ENCODE data around the gene ACOT7.

The ACOT7 gene

DNA sequence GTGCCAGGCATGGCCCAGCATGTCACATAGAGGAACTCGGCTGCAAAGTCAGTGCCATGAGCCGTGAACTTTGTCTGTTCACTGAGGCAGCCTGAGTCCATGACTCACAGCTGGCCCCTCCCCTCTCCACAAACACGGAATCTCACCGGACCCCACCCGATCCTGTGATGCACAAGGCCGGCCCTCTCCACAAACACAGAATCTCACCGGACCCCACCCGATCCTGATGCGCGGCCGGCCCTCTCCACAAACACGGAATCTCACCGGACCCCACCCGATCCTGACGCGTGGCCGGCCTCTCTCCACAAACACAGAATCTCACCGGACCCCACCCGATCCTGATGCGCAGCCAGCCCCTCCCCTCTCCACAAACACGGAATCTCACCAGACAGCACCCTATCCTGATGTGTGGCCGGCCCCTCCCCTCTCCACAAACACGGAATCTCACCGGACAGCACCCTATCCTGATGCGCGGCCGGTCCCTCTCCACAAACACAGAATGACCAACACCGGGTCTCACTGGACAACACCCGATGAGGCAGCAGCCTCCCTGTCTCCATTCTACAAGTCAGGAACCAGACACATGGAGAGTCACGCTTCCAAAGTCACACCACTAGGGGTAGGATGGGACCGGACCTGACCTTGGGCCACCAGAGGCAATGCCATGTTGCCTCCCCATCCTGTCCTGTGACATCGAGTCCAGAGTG, 93.1 kb downstream of the ACOT7 start:
- H3K27ac ChIP-seq (replicated peaks): no peak overlapping the region
- TF ChIP-seq GABPA (IDR thresholded peaks at IDR 0.05; ENCODE audit: low read depth) (no peak), POLR2AphosphoS5 (IDR thresholded peaks at IDR 0.05; ENCODE audit: low read depth) (no peak), SPI1 (IDR thresholded peaks at IDR 0.05; ENCODE audit: borderline replicate concordance, low read depth) (no peak)
- TF ChIP-seq, protein P1, sequence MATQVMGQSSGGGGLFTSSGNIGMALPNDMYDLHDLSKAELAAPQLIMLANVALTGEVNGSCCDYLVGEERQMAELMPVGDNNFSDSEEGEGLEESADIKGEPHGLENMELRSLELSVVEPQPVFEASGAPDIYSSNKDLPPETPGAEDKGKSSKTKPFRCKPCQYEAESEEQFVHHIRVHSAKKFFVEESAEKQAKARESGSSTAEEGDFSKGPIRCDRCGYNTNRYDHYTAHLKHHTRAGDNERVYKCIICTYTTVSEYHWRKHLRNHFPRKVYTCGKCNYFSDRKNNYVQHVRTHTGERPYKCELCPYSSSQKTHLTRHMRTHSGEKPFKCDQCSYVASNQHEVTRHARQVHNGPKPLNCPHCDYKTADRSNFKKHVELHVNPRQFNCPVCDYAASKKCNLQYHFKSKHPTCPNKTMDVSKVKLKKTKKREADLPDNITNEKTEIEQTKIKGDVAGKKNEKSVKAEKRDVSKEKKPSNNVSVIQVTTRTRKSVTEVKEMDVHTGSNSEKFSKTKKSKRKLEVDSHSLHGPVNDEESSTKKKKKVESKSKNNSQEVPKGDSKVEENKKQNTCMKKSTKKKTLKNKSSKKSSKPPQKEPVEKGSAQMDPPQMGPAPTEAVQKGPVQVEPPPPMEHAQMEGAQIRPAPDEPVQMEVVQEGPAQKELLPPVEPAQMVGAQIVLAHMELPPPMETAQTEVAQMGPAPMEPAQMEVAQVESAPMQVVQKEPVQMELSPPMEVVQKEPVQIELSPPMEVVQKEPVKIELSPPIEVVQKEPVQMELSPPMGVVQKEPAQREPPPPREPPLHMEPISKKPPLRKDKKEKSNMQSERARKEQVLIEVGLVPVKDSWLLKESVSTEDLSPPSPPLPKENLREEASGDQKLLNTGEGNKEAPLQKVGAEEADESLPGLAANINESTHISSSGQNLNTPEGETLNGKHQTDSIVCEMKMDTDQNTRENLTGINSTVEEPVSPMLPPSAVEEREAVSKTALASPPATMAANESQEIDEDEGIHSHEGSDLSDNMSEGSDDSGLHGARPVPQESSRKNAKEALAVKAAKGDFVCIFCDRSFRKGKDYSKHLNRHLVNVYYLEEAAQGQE (IDR thresholded peaks at IDR 0.05; ENCODE audit: insufficient replicate concordance, low read depth): no peak
- TF ChIP-seq, protein P2, sequence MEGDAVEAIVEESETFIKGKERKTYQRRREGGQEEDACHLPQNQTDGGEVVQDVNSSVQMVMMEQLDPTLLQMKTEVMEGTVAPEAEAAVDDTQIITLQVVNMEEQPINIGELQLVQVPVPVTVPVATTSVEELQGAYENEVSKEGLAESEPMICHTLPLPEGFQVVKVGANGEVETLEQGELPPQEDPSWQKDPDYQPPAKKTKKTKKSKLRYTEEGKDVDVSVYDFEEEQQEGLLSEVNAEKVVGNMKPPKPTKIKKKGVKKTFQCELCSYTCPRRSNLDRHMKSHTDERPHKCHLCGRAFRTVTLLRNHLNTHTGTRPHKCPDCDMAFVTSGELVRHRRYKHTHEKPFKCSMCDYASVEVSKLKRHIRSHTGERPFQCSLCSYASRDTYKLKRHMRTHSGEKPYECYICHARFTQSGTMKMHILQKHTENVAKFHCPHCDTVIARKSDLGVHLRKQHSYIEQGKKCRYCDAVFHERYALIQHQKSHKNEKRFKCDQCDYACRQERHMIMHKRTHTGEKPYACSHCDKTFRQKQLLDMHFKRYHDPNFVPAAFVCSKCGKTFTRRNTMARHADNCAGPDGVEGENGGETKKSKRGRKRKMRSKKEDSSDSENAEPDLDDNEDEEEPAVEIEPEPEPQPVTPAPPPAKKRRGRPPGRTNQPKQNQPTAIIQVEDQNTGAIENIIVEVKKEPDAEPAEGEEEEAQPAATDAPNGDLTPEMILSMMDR (IDR thresholded peaks at IDR 0.05; ENCODE audit: insufficient read depth, low read length): no peak

DNA sequence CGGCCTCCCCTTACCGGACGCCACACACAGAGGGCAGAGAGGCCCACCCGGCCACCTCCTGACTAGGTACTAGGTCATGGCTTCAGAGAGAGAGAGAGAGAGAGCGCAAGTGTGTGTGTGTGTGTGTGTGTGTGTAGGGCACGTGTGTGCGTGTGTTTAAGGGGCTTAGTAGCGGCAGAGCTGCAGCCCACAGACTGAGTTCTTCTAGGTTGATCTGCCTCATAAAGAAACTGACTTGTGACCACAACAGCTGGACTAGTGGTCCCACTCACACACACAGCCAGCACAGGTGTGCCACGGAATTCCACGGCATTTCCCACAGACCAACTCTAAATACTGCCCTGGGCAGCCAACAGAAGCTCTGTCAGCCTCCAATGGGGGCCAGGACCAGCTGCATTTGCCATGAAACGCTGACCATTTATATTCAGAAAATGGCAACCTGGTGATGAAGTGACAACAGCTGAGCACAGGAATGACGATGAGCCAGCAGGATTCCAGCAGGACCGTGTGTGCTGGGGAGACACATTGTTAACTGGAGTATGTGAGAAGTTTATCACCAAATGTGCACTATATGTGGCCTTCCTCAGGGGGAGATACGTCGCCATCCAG, 93.9 kb downstream of the ACOT7 start:
- Histone ChIP-seq H3K27me3 (ENCODE audit: insufficient read depth, poor library complexity, severe bottlenecking) (no peaks in the 10 kb centered on the region), H3K4me3 (replicated peaks; ENCODE audit: insufficient read depth, low read length) (no peak overlapping the region), H3K27ac (replicated peaks) (no peak overlapping the region)
- TF ChIP-seq, protein P1 (IDR thresholded peaks at IDR 0.05; ENCODE audit: insufficient replicate concordance, low read depth): no peak
- TF ChIP-seq GABPA (IDR thresholded peaks at IDR 0.05; ENCODE audit: low read depth) (no peak), POLR2AphosphoS5 (IDR thresholded peaks at IDR 0.05; ENCODE audit: low read depth) (no peak), SPI1 (IDR thresholded peaks at IDR 0.05; ENCODE audit: borderline replicate concordance, low read depth) (no peak)
- TF ChIP-seq, protein P2 (IDR thresholded peaks at IDR 0.05; ENCODE audit: insufficient read depth, low read length): no peak
- DNase-seq (ENCODE audit: low read depth in 1 of 2, low spot score in 1 of 2): no peak

More for the DNA sequence above, 93.1 kb downstream of the ACOT7 start:
- Histone ChIP-seq H3K4me3 (replicated peaks; ENCODE audit: insufficient read depth, low read length) (no peak overlapping the region), H3K27me3 (ENCODE audit: insufficient read depth, poor library complexity, severe bottlenecking) (no peaks in the 10 kb centered on the region)
- DNase-seq (ENCODE audit: low read depth in 1 of 2, low spot score in 1 of 2): no peak

DNA sequence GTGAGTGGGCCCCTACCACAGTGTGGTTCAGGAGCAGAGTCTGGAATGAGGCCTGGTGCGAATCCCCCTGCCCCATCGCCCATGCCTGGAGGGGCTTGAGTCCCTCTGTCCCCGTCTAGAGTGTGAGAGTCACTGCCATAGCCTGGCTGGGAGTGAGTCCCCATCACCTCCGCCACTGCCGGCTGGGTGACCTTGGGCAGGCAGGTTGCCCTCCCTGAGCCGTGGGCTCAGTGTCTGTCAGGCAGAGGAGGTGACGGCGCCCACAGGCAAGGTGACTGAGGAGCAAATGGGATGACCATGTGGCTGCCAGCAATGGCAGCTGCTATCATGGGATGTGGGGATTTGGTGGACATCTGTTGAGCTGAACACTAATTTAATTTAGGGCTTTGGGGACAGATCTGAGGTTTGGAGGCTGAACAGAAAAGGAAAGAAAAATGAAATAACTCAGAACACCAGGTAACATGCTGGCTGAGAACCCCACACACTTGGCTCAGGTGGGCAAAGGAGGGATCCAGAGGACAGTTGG, 94.6 kb downstream of the ACOT7 start:
- no peak for DNase-seq (ENCODE audit: low read depth in 1 of 2, low spot score in 1 of 2)
- TF ChIP-seq, protein P1 (IDR thresholded peaks at IDR 0.05; ENCODE audit: insufficient replicate concordance, low read depth): no peak
- TF ChIP-seq SPI1 (IDR thresholded peaks at IDR 0.05; ENCODE audit: borderline replicate concordance, low read depth) (no peak), POLR2AphosphoS5 (IDR thresholded peaks at IDR 0.05; ENCODE audit: low read depth) (no peak), GABPA (IDR thresholded peaks at IDR 0.05; ENCODE audit: low read depth) (no peak)
- TF ChIP-seq, protein P2 (IDR thresholded peaks at IDR 0.05; ENCODE audit: insufficient read depth, low read length): no peak
- Histone ChIP-seq H3K4me3 (replicated peaks; ENCODE audit: insufficient read depth, low read length) (no peak overlapping the region), H3K27ac (replicated peaks) (no peak overlapping the region), H3K27me3 (ENCODE audit: insufficient read depth, poor library complexity, severe bottlenecking) (no peaks in the 10 kb centered on the region)

Measured in HL-60 (cell line).